ENCODE data around the gene PTPN9. TPM values are rescaled to one million over a fixed set of nuclear protein-coding genes. Genes with fewer than 3 reads are reported as not detected.
A peak's percentile ranks its signal among the peaks of the same experiment; 100 is the strongest.
"Not testable (repeated sequence)": the region's sequence is repeated elsewhere in the genome, so short reads cannot be mapped to it uniquely, and the experiment has no call there.

Gene PTPN9
- total and polyA plus RNA-seq, 4 experiments from 2014 or later = 15.9 to 31.7 (median 21.5) TPM

DNA sequence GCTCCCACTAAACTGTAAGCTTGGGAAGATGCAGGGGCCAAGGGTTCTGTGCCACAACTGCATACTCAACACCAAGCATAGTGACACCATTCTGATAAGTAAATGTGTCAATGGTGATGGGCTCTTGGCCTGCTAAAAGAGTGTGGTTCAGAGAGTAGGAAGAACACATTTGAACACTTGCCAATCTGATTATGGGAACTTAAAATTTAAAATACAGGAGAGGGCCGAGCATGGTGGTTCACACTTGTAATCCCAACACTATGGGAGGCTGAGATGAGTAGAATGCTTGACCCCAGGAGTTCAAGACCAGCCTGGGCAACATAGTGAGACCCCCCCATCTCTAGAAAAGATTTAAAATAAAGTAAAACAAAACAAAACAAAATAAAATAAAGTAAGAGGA is 34.1 kb downstream of the PTPN9 start:
- POLR2A ChIA-PET (ENCODE audit: partially characterized antibody) = no interaction called here
- Mint-ChIP-seq H3K9me3 (no peaks in the 10 kb centered on the region), H3K36me3 (peaks cover 0 to 5% of the 10 kb centered on the region in 2 donors), H3K27me3 (no peaks in the 10 kb centered on the region), H3K27ac (peak overlapping the region in 6 of 7 donors; percentile 2 to 79 (median 60)), H3K4me3 (peak overlapping the region in 1 of 8 donors; percentile 5), H3K4me1 (peaks cover 17 to 38% (median 27%) of the 10 kb centered on the region in 4 donors)
- H3K27ac ChIP-seq (ENCODE audit: low read depth, low read length) = no peak overlapping the region
- CTCF ChIA-PET (ENCODE audit: partially characterized antibody) = interaction anchor here (0.9 kb wide), 1 partner anchor 24 kb away, joined by 3 read pairs; no protein-coding TSS in a partner anchor
- no peaks in the 10 kb centered on the region for H3K27me3 ChIP-seq (ENCODE audit: insufficient read depth, low read length)
- H3K4me1 ChIP-seq (ENCODE audit: insufficient read depth, low read length) = peaks cover 14% of the 10 kb centered on the region
- intact Hi-C loops (cut with micrococcal nuclease) = no loop called here
- no peaks in the 10 kb centered on the region for H3K36me3 ChIP-seq (ENCODE audit: insufficient read depth, low read length)
- no peak overlapping the region for H3K4me3 ChIP-seq (ENCODE audit: low read length in 2 of 2)
- no peak for DNase-seq
- no peaks in the 10 kb centered on the region for H3K9me3 ChIP-seq (ENCODE audit: control insufficient read depth in 1 of 2, low read length in 2 of 2)

DNA sequence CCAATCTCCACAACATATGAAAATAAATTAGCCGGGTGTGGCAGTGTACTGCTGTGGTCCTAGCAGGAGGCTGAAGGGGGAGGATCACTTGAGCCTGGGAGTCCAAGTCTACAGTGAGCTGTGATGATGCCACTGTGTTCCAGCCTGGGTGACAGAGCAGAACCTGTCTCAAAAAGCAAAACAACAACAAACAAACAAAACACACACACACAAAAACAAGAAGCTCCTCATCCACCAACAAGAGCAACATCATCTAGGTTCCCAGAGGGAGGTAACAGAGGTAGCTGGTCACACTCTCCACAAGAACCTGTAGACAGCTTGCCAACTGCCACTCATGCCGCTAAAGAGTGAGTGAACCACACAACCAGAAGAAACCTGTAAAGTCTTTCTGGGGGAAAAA is 34.8 kb downstream of the PTPN9 start:
- no peak overlapping the region for H3K4me3 ChIP-seq (ENCODE audit: low read length in 2 of 2)
- no peak for DNase-seq
- CTCF ChIA-PET (ENCODE audit: partially characterized antibody) = interaction anchor here (0.5 to 0.9 kb wide), 2 partner anchors 23 to 1550 kb away, joined by 3 read pairs; no protein-coding TSS in a partner anchor
- no peaks in the 10 kb centered on the region for H3K27me3 Mint-ChIP-seq
- H3K27me3 ChIP-seq (ENCODE audit: insufficient read depth, low read length) = no peaks in the 10 kb centered on the region
- peaks cover 14% of the 10 kb centered on the region for H3K4me1 ChIP-seq (ENCODE audit: insufficient read depth, low read length)
- H3K36me3 ChIP-seq (ENCODE audit: insufficient read depth, low read length) = no peaks in the 10 kb centered on the region
- H3K9me3 ChIP-seq (ENCODE audit: control insufficient read depth in 1 of 2, low read length in 2 of 2) = no peaks in the 10 kb centered on the region
- peaks cover 17 to 44% (median 28%) of the 10 kb centered on the region in 4 donors for H3K4me1 Mint-ChIP-seq
- H3K9me3 Mint-ChIP-seq = no peaks in the 10 kb centered on the region
- no peak overlapping the region for H3K4me3 Mint-ChIP-seq
- intact Hi-C loops (cut with micrococcal nuclease) = no loop called here
- H3K36me3 Mint-ChIP-seq = peaks cover 0 to 5% of the 10 kb centered on the region in 2 donors
- peak overlapping the region in 4 of 7 donors; percentile 9 to 73 (median 52) for H3K27ac Mint-ChIP-seq
- H3K27ac ChIP-seq (ENCODE audit: low read depth, low read length) = no peak overlapping the region
- POLR2A ChIA-PET (ENCODE audit: partially characterized antibody) = no interaction called here

DNA sequence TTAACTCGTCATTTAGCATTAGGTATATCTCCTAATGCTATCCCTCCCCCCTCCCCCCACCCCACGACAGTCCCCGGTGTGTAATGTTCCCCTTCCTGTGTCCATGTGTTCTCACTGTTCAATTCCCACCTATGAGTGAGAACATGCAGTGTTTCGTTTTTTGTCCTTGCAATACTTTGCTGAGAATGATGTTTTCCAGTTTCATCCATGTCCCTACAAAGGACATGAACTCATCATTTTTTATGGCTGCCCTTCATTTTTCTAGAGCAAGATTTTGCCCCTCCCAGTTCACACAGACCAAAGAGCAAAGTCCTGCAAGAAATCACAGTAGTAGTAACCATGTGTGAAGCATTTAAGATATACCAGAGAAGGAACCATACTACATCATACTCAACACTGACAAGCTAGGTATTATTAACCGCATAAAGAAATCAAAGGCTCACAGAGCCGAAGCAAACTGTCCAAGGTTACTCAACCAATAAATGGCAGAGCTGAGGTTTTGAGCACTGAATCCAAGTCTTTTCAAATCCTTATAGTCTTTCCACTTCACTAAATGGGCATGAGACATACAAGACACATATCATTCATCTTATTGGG is 36.1 kb downstream of the PTPN9 start:
- POLR2A ChIA-PET (ENCODE audit: partially characterized antibody); H3K9me3 Mint-ChIP-seq; H3K36me3 Mint-ChIP-seq; H3K4me3 Mint-ChIP-seq; H3K27me3 Mint-ChIP-seq; H3K4me3 ChIP-seq (ENCODE audit: low read length in 2 of 2); H3K9me3 ChIP-seq (ENCODE audit: control insufficient read depth in 1 of 2, low read length in 2 of 2); H3K36me3 ChIP-seq (ENCODE audit: insufficient read depth, low read length); H3K27ac ChIP-seq (ENCODE audit: low read depth, low read length); intact Hi-C loops (cut with micrococcal nuclease); H3K27me3 ChIP-seq (ENCODE audit: insufficient read depth, low read length); DNase-seq: not testable (repeated sequence)
- peaks cover 14% of the 10 kb centered on the region for H3K4me1 ChIP-seq (ENCODE audit: insufficient read depth, low read length)
- CTCF ChIA-PET (ENCODE audit: partially characterized antibody) = interaction anchor here (1.2 to 2.0 kb wide), 2 partner anchors 12 to 54 kb away, joined by 3 to 4 read pairs; no protein-coding TSS in a partner anchor
- Mint-ChIP-seq H3K27ac (peak overlapping the region in 1 of 7 donors; percentile 32), H3K4me1 (peaks cover 17 to 44% (median 28%) of the 10 kb centered on the region in 4 donors)

DNA sequence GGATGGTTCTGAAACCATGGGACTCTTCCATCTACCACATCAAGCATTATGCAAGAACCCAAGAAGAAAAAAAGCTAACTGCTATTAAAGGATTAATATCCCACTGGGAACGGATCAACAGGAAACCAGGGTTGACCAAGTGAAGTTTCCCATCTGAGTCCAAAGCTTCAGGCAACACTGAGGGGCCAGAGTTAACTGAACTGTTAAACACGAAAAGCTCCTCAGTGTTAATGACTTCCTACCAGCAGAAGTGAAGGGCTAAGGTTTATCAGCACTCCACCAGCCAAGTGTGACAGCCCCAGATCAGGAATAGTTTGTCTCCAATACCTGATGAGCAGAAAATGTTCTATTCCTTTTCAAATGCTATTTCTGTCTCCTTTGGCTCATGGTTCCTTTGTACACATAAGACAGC is 36.7 kb downstream of the PTPN9 start:
- H3K4me1 Mint-ChIP-seq = peaks cover 17 to 44% (median 28%) of the 10 kb centered on the region in 4 donors
- no peaks in the 10 kb centered on the region for H3K9me3 ChIP-seq (ENCODE audit: control insufficient read depth in 1 of 2, low read length in 2 of 2)
- no peaks in the 10 kb centered on the region for H3K36me3 ChIP-seq (ENCODE audit: insufficient read depth, low read length)
- intact Hi-C loops (cut with micrococcal nuclease) = no loop called here
- no peak overlapping the region for H3K27ac ChIP-seq (ENCODE audit: low read depth, low read length)
- POLR2A ChIA-PET (ENCODE audit: partially characterized antibody) = no interaction called here
- H3K9me3 Mint-ChIP-seq = no peaks in the 10 kb centered on the region
- H3K36me3 Mint-ChIP-seq = peaks cover 0 to 7% of the 10 kb centered on the region in 2 donors
- peaks cover 14% of the 10 kb centered on the region for H3K4me1 ChIP-seq (ENCODE audit: insufficient read depth, low read length)
- H3K4me3 Mint-ChIP-seq = no peak overlapping the region
- no peak overlapping the region for H3K4me3 ChIP-seq (ENCODE audit: low read length in 2 of 2)
- no peaks in the 10 kb centered on the region for H3K27me3 ChIP-seq (ENCODE audit: insufficient read depth, low read length)
- H3K27ac Mint-ChIP-seq = peak overlapping the region in 3 of 7 donors; percentile 5 to 13 (median 13)
- DNase-seq = no peak
- H3K27me3 Mint-ChIP-seq = no peaks in the 10 kb centered on the region
- CTCF ChIA-PET (ENCODE audit: partially characterized antibody) = interaction anchor here (2.0 kb wide), 1 partner anchor 12 kb away, joined by 4 read pairs; no protein-coding TSS in a partner anchor

DNA sequence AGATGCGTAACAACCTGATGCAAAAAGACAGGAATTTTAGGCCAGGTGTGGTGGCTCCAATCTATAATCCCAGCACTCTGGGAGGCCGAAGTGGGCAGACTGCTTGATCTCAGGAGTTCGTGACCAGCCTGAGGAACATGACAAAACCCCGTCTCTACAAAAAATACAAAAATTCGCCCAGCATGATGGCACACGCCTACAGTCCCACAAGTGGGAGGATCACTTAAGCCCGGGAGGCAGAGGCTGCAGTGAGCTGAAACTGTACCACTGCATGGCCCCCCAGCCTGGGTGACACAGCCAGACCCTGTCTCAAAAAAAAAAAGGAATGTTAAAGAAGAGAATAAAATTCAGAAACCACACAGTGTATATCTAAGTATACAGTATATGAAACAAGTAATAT is 40.7 kb downstream of the PTPN9 start:
- peaks cover 15 to 39% (median 25%) of the 10 kb centered on the region in 4 donors for H3K4me1 Mint-ChIP-seq
- Histone ChIP-seq H3K27me3 (ENCODE audit: insufficient read depth, low read length) (no peaks in the 10 kb centered on the region), H3K4me3 (ENCODE audit: low read length in 2 of 2) (no peak overlapping the region), H3K27ac (ENCODE audit: low read depth, low read length) (no peak overlapping the region), H3K36me3 (ENCODE audit: insufficient read depth, low read length) (no peaks in the 10 kb centered on the region), H3K9me3 (ENCODE audit: control insufficient read depth in 1 of 2, low read length in 2 of 2) (no peaks in the 10 kb centered on the region), H3K4me1 (ENCODE audit: insufficient read depth, low read length) (peaks cover 4% of the 10 kb centered on the region)
- no peak overlapping the region for H3K4me3 Mint-ChIP-seq
- no peaks in the 10 kb centered on the region for H3K27me3 Mint-ChIP-seq
- H3K27ac Mint-ChIP-seq = peak overlapping the region in 1 of 7 donors; percentile 56
- no peaks in the 10 kb centered on the region for H3K9me3 Mint-ChIP-seq
- intact Hi-C loops (cut with micrococcal nuclease) = no loop called here
- H3K36me3 Mint-ChIP-seq = peaks cover 2 to 5% of the 10 kb centered on the region in 2 donors
- ChIA-PET CTCF (ENCODE audit: partially characterized antibody) (no interaction called here), POLR2A (ENCODE audit: partially characterized antibody) (no interaction called here)
- no peak for DNase-seq

DNA sequence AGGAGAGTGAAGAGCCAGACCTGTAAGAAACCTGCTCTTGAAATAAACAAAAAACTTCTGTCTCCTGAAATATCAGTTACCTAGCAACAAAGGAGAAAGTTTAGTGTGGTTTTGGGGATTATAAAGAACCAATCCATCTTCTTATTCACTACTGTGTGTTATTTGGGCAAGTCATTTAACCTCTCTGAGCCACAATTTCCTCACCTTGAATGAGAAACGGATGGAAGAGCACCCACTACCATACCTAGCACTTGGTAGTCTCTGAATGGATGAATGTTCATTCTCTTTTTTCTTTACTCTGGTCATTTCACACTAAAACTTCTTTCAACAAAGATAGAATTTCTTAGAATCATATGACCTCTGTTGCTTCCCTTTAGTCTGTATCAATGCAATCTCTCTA is 45.2 kb downstream of the PTPN9 start:
- Histone ChIP-seq H3K36me3 (ENCODE audit: insufficient read depth, low read length) (no peaks in the 10 kb centered on the region), H3K9me3 (ENCODE audit: control insufficient read depth in 1 of 2, low read length in 2 of 2) (no peaks in the 10 kb centered on the region), H3K4me3 (ENCODE audit: low read length in 2 of 2) (no peak overlapping the region), H3K27ac (ENCODE audit: low read depth, low read length) (no peak overlapping the region), H3K27me3 (ENCODE audit: insufficient read depth, low read length) (no peaks in the 10 kb centered on the region), H3K4me1 (ENCODE audit: insufficient read depth, low read length) (no peaks in the 10 kb centered on the region)
- Mint-ChIP-seq H3K27me3 (no peaks in the 10 kb centered on the region), H3K27ac (peak overlapping the region in 3 of 7 donors; percentile 60 to 88 (median 78)), H3K4me1 (peaks cover 16 to 35% (median 26%) of the 10 kb centered on the region in 4 donors), H3K4me3 (no peak overlapping the region), H3K9me3 (no peaks in the 10 kb centered on the region), H3K36me3 (peaks cover 2 to 5% of the 10 kb centered on the region in 2 donors)
- no peak for DNase-seq
- ChIA-PET POLR2A (ENCODE audit: partially characterized antibody) (no interaction called here), CTCF (ENCODE audit: partially characterized antibody) (no interaction called here)
- intact Hi-C loops (cut with micrococcal nuclease) = no loop called here

DNA sequence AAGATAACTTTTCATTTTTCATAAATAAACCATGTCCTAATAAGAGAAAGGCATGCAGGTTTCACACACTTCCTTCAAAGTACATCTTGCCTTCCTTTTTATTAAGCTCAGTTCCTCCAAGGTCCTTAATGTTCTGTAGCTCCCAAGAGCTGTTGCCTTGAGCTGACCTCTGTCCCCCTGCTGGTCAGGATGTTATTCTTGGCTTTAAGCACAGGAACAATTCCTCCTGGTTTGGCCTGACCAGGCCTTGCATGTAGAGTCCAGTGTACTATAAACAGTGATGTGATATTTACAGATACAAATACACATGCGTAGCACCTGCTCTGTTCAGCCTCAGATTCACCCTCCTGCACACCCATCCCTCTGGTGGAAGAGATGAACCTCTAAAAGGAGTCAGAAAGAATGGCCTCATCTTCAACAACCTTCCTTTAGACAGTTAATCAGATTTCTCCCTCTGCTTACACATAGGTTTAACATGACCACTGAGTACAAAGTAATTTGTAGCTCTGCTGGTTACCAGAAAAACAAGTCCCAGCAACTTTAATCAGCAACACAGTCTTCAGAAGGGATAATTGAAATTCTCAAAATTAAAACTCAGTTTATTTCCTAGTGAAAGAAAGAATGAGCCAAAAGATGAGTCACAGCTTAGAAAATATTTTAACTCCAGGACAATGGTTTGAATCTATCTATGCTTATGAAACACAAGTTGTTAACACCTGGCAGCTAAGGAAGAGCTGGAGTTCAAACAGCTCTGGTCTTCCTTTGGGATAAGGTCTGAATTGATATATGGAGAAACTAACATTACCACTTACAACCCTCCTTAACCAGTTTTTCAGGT is 46.5 kb downstream of the PTPN9 start:
- H3K27ac Mint-ChIP-seq = peak overlapping the region in 5 of 7 donors; percentile 17 to 73 (median 50)
- DNase-seq = no peak
- CTCF ChIA-PET (ENCODE audit: partially characterized antibody) = interaction anchor here (0.9 to 1.6 kb wide), 3 partner anchors 8 to 165 kb away, joined by 3 to 6 read pairs (median 3); no protein-coding TSS in a partner anchor
- H3K36me3 Mint-ChIP-seq = peaks cover 0 to 5% of the 10 kb centered on the region in 2 donors
- intact Hi-C loops (cut with micrococcal nuclease) = no loop called here
- Histone ChIP-seq H3K4me1 (ENCODE audit: insufficient read depth, low read length) (no peaks in the 10 kb centered on the region), H3K4me3 (ENCODE audit: low read length in 2 of 2) (no peak overlapping the region), H3K9me3 (ENCODE audit: control insufficient read depth in 1 of 2, low read length in 2 of 2) (no peaks in the 10 kb centered on the region), H3K27ac (ENCODE audit: low read depth, low read length) (no peak overlapping the region), H3K36me3 (ENCODE audit: insufficient read depth, low read length) (no peaks in the 10 kb centered on the region), H3K27me3 (ENCODE audit: insufficient read depth, low read length) (no peaks in the 10 kb centered on the region)
- H3K9me3 Mint-ChIP-seq = no peaks in the 10 kb centered on the region
- no peaks in the 10 kb centered on the region for H3K27me3 Mint-ChIP-seq
- POLR2A ChIA-PET (ENCODE audit: partially characterized antibody) = interaction anchor here (1.4 kb wide), 1 partner anchor 46 kb away, joined by 5 read pairs; the partner anchor contains the start of gene PTPN9
- peaks cover 16 to 35% (median 26%) of the 10 kb centered on the region in 4 donors for H3K4me1 Mint-ChIP-seq
- H3K4me3 Mint-ChIP-seq = no peak overlapping the region

Measured in CD4-positive, alpha-beta memory T cell (primary cell).